GM18517 (cell line): Measurements from ENCODE around the gene OSBPL8.
A peak's percentile ranks its signal among the peaks of the same experiment; 100 is the strongest.
"Not testable (repeated sequence)": the region's sequence is repeated elsewhere in the genome, so short reads cannot be mapped to it uniquely, and the experiment has no call there.

ENCODE experiments used
- ATAC-seq: cut with Tn5 transposase; IDR thresholded peaks from one replicate; pipeline ENCODE4 v1.9.1; 2021; ENCODE audit warnings: mild to moderate bottlenecking, moderate library complexity; ENCODE audit not compliant: unreplicated experiment

The OSBPL8 gene

DNA sequence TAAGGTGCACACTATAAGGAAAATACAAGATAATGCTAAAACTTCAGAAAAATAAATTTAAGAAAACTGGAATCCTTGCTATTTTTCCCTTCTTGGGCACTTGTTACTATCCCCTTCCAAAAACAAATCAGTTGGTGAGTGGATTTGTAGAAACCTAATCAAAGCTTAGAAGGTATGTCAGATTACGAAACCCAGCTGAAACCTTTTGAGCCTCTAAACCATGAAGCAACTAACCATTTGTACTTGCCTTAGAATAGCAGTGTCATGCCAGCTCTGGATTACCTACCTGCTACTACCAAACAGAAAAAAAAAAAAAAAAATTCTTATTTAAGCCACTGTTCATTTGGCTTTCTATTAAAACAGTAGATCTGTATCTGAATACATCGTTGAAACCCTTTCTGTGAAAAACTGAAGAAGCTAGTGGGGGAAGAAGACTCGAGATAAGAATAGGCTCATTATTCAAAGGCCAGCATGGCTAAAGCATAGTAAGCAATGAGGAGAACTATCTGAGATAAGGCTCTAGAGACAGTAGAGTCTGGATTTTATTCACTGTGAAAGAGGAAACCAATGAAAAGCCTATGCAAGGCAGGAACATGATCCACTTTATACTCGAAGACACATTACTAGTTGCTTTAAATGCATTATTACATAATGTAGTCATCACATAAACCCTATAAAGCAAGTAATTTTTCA is 30.2 kb downstream of the OSBPL8 start:
- ATAC-seq: no peak

- no peak for ATAC-seq
These were observed 36.2 kb downstream of the OSBPL8 start for GRCh38 chr12:76523408-76523807.

DNA sequence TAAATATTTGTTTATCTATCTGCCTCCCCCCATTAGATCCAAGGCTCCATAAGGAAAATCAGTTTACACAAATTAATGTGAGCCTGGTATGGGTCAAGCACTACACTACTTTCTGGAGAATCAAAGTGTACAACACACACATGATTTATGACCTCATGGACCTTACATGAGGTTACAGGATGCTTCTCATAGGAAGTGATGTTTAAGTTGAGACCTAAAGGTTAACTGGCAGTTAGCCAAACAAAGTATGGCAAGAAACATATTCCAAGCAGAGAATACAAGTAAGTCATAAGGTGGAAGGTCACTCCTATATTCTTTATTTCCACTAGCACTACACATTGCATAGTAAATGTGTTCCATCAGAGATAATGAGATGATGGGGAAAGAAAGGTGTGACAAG is 39.2 kb downstream of the OSBPL8 start:
- ATAC-seq: no peak

- no peak for ATAC-seq
These were observed 40.0 kb downstream of the OSBPL8 start for GRCh38 chr12:76519538-76519937.

DNA sequence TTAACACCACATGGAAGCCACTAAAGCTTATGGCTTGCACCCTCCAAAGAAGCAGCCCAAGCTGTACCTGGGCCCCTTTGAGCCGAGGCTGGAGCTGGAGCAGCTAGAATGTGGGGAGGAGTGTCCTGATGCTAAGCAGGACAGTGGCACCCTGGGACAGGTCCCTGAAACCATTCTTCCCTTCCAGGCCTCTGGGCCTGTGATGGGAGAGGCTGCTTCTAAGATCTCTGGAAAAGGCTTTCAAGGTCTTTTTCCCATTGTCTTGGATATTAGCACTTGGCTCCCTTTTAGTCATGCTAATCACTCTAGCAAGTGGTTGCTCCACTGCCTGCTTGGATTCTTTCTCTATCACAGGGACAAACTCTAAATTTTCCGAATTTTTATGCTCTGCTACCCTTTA is 40.9 kb downstream of the OSBPL8 start:
- ATAC-seq: no peak

GRCh38 chr12:76515271-76515670 is 44.3 kb downstream of the OSBPL8 start:
- no peak for ATAC-seq

DNA sequence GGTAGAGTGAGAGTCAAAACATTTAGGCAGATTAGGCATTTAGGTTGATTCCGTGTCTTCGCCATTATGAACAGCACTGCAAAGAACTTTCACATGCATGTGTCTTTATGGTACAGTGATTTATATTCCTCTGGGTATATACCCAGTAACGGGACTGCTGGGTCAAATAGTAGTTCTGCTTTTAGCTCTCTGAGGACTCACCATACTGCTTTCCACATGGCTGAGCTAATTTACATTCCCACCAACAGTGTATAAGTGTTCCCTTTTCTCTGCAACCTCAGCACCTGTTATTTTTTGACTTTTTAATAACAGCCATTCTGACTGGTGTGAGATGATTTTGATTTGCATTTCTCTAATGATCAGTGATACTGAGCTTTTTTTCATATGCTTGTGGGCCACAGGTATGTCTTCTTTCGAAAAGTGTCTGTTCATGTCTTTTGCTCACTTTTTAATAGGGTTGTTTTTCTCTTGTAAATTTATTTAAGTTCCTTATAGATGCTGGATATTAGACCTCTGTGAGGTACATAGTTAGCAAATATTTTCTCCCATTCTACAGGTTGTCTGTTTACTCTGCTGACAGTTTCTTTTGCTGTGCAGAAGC is 48.4 kb downstream of the OSBPL8 start:
- ATAC-seq: peak; percentile 66

DNA sequence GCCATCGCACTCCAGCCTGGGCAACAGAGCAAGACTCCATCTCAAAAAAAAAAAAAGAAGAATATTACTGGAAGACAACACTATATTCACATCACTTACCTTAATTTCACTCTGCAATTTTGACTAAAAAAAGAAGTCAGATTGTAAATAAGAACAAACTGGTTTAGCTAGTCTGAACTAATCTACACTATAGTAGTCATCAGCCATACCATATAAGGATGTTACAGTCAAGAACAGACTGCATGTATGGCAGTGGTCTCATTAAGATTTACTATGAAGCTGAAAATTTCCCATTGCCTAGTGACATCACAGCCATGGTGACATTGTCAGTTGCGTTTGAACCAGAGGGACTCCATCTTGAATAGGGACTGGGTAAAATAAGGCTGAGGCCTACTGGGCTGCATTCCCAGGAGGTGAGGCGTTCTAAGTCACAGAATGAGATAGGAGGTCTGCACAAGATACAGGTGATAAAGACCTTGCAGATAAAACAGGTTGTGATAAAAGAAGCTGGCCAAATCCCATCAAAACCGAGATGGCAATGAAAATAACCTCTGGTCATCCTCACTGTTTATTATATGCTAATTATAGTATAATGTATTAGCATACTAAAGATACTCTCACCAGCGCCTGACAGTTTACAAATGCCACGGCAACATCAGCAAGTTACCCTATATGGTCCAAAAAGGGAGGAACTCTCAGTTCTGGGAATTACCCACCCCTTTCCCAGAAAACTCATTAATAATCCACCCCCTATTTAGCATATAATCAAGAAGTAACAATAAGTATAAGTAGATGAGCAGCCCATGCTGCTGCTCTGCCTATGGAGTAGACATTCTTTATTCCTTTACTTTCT is 51.2 kb downstream of the OSBPL8 start:
- ATAC-seq: no peak

GRCh38 chr12:76506149-76506548 is 53.4 kb downstream of the OSBPL8 start:
- ATAC-seq: no peak

GRCh38 chr12:76505050-76505449 is 54.5 kb downstream of the OSBPL8 start:
- no peak for ATAC-seq

DNA sequence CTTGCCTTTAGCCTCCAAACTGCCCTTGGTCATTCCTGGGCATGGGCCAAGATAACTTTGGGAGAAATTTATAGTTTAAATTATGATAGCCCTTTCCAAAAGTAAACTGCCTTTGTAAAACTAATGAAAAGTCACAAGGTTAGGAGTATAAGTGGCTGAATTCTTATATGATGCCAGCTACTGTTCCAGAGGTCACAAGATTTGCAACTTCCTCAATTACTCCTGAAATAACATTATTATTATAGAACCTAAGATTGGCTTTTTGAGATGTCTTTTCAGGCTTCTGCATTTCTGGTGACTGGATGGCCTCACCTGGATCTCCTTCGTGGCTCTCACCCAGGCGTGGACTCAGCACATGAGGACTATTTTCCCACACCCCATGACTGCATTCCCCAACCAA is 55.0 kb downstream of the OSBPL8 start:
- ATAC-seq: no peak

DNA sequence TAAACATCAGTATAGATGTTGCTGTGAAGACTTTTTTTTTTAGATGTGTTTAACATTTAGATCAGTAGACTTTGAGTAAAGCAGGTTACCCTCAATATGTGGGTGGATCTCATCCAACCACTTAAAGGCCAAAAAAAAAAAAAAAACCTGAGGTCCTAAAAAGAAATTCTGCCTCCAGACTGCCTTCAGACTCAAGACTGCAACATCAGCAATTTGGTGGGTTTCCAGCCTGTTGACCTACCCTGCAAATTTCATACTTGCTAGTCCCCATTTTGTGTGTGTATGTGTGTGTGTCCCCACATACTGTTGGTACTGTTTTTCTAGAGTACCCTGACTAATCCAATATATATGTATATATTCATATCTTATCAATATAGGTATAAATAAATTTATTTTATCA is 55.6 kb downstream of the OSBPL8 start:
- no peak for ATAC-seq

- ATAC-seq: no peak
These were observed 58.2 kb downstream of the OSBPL8 start for GRCh38 chr12:76501390-76501789.

- not testable (repeated sequence) for ATAC-seq
These were observed 60.4 kb downstream of the OSBPL8 start for GRCh38 chr12:76499136-76499535.

DNA sequence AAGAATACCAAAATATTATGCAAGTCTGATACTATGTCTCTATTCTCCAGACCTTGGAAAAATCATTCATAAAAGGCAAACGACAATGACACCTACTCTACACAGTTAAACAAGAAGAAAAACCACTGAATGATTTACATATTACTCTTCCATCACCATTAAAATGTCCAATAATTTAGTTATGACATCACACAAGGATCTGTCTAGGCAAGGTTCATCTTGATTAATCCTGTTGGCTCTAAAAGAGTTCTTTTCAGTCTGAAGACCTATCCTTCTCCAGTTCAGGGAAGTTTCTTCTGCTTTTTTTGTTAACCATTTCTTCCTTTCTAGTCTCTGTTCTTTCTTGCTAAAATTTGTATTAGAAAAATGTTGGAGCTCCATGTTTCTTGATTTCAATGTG is 64.0 kb downstream of the OSBPL8 start:
- ATAC-seq: no peak

GRCh38 chr12:76491292-76491691 is 68.3 kb downstream of the OSBPL8 start:
- no peak for ATAC-seq

- no peak for ATAC-seq
These were observed 68.8 kb downstream of the OSBPL8 start for GRCh38 chr12:76490763-76491162.

DNA sequence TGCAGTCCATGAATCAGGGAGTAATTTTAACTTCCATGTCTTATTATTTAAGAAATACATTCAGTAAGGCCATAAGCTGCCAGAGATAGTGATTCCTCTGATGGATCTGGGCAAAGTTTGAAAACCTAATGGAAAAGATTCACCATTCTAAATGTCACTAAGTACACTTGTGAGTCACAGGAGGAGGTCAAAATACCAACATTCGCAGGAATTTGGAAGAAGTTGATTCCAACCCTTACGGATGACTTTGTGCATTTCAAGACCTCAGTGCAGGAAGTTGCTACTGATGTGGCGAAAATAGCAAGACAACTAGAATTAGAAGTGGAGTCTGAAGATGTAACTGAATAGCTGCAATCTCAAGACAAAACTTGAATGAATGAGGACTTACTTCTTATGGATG is 69.8 kb downstream of the OSBPL8 start:
- ATAC-seq: no peak

DNA sequence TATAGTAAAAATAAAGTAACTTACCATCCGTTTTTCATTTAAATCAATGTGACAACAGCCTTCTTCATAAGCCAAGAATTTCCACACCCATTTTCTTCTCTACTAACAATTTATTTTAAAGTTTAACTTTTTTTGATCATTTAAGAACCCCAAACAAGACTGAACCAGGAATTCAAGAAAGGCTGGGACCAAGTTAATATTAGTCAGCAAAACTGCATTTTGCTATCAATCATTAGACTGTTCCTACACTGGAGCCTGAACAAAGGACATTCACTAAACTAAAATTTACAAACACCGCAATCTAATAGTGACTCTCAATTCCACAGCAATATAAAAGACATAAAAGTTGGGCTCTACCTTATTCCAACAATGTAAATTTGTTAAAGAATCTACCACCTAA is 73.6 kb downstream of the OSBPL8 start:
- no peak for ATAC-seq

DNA sequence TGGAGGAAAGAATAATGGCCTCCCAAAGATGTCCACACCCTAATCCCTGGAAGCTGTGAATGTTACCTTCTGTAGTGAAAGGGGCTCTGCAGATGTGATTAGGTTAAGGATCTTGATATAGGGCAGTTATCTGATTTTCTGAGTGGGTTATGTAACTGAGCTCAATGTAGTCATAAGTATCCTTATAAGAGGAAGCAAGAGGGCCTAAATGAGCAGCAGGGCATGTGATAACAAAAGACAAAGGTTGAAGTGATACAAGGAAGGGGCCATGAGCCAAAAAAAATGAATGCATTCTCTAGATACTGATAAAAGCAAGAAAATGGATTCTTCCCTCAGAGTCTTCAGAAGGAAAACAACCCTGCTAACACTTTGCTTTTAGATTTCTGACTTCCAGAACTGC is 78.8 kb downstream of the OSBPL8 start:
- no peak for ATAC-seq

DNA sequence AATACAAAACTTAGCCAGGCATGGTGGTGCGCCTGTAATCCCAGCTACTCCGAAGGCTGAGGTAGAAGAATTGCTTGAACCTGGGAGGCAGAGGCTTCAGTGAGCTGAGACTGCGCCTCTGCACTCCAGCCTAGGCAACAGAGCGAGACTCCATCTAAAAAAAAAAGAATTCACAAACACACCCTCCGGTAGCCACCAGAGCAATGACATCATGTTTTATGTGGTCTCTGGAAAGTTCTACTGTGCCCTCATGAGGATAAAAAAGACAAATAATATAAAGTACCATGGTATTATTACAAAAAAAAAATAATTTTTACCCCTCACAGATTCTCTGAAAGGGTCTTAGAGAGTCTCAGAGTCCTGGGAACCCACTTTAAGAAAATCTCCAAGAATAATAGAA is 81.5 kb downstream of the OSBPL8 start:
- no peak for ATAC-seq

- not testable (repeated sequence) for ATAC-seq
These were observed 86.7 kb downstream of the OSBPL8 start for GRCh38 chr12:76472862-76473261.
